Lower leg skin (tissue), 4 donors: ENCODE results near the gene FIBIN. TPM values are rescaled to one million over a fixed set of nuclear protein-coding genes. Genes with fewer than 3 reads are reported as not detected.

Source experiments
- DNase-seq, 2 donors: peaks; one replicate each; pipeline ENCODE4 v3.0.0-alpha.2; 2019; ENCODE audit warnings: low spot score in 2 of 2
- H3K4me3 ChIP-seq: fragments of 200-600 bp; sonication (generic); 2 replicates; pipeline ENCODE4 v1.5.1; 2017; ENCODE audit warnings: mild to moderate bottlenecking, low read depth; ENCODE audit not compliant: poor library complexity, severe bottlenecking
- POLR2A ChIP-seq, 2 donors: fragments of 450-650 bp; IDR thresholded peaks; one replicate each; pipeline ENCODE4 v1.6.1; 2016 to 2017; ENCODE audit warnings: antibody characterized with exemption in 2 of 2, mild to moderate bottlenecking in 1 of 2, moderate library complexity in 1 of 2
- WGBS, 2 donors: methylation state at CpG; one replicate each; pipeline ENCODE4 v1.1.5; 2018; 5-methylcytosine and 5-hydroxymethylcytosine counted together
- intact Hi-C: fragments of 100-400 bp; cut with DNase I; formaldehyde crosslinking; loops from one replicate; pipeline ENCODE4 v1.15.0; 2023; ENCODE audit warnings: low total_unique reads
- total RNA-seq, 4 donors: library from RNA; depleted of rRNA; stranded (reverse); fragments of >200 nt; gene quantifications; one replicate each; pipeline ENCODE4 v1.1.0, GENCODE V29; 2016
- TF ChIP-seq, protein P1 (sequence below), 3 donors: fragments of 450-650 bp; IDR thresholded peaks; one replicate each; pipeline ENCODE4 v1.5.1; 2016; ENCODE audit warnings: antibody characterized with exemption in 3 of 3, mild to moderate bottlenecking in 3 of 3, moderate library complexity in 2 of 3

Gene FIBIN
- total RNA-seq, 4 donors from 2014 or later = 11.7 to 45.4 (median 15.1) TPM

DNA sequence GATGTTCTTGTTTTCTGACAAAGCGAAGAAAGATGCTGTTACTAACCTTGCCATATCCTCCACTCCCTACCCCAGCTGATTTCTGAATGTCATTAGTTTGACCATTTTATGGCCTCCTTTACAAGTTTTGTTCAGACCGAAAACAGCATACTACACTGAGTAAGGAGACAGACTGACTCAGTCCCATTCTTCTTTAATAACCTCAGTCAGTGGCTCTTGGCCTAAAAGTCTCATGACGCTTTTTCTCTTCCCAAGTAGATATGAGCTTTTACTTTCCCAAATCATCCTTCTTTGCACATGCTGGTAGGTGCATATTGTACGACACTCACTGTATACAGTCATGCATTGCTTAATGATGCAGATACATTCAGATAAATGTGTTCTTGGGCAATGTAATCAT is 8.0 kb upstream of the FIBIN start:
- H3K4me3 ChIP-seq = no peak overlapping the region
- intact Hi-C loops = no loop called here
- no peak for TF ChIP-seq POLR2A (IDR thresholded peaks at IDR 0.05)
- TF ChIP-seq, protein P1, sequence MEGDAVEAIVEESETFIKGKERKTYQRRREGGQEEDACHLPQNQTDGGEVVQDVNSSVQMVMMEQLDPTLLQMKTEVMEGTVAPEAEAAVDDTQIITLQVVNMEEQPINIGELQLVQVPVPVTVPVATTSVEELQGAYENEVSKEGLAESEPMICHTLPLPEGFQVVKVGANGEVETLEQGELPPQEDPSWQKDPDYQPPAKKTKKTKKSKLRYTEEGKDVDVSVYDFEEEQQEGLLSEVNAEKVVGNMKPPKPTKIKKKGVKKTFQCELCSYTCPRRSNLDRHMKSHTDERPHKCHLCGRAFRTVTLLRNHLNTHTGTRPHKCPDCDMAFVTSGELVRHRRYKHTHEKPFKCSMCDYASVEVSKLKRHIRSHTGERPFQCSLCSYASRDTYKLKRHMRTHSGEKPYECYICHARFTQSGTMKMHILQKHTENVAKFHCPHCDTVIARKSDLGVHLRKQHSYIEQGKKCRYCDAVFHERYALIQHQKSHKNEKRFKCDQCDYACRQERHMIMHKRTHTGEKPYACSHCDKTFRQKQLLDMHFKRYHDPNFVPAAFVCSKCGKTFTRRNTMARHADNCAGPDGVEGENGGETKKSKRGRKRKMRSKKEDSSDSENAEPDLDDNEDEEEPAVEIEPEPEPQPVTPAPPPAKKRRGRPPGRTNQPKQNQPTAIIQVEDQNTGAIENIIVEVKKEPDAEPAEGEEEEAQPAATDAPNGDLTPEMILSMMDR (IDR thresholded peaks at IDR 0.05) = no peak
- WGBS, 2 donors = 69 to 74% methylated on average over 4 of the region's 4 CpGs
- peak in 1 of 2 donors; percentile 34 for DNase-seq

DNA sequence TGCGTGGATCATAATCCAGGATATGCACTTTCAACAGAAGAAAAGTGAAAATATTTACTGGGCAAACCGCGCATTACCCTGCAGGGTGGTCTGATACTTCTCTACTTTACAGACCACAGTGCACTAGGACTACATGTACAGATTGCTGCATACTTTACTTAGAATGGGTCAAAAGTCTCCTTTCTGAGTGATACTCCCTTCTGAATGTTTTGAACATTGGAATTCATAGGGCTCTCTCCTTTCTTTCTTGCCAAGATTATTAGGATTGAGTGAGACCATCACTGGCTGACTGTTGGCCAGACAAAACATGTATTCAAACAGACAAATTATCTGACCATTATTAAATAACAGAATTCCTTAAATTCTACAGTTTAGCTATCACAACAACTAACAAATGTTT is 6.6 kb upstream of the FIBIN start:
- intact Hi-C loops = no loop called here
- no peak for DNase-seq
- TF ChIP-seq, protein P1 (IDR thresholded peaks at IDR 0.05) = no peak
- no peak for TF ChIP-seq POLR2A (IDR thresholded peaks at IDR 0.05)
- WGBS, 2 donors = 92 to 94% methylated on average over 3 of the region's 3 CpGs
- H3K4me3 ChIP-seq = no peak overlapping the region

DNA sequence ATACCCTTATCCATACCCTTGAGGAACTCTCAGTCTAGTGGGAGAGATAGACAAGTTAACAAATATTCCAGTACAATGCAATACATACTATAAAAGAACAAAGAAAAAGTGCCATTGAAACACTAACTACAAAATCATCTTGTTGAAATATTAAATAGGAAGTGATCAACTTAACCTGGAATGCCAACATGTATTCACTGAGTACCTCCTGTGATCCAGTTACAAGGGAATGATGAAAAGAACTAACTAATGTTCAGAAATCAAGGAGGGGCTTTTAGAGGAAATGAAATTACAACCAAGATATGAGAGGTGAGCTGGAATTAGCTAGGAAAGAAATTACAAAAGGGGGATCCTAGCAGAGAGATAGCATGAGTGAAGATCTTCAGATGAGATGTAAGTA is 6.2 kb upstream of the FIBIN start:
- DNase-seq = no peak
- intact Hi-C loops = no loop called here
- no peak overlapping the region for H3K4me3 ChIP-seq

DNA sequence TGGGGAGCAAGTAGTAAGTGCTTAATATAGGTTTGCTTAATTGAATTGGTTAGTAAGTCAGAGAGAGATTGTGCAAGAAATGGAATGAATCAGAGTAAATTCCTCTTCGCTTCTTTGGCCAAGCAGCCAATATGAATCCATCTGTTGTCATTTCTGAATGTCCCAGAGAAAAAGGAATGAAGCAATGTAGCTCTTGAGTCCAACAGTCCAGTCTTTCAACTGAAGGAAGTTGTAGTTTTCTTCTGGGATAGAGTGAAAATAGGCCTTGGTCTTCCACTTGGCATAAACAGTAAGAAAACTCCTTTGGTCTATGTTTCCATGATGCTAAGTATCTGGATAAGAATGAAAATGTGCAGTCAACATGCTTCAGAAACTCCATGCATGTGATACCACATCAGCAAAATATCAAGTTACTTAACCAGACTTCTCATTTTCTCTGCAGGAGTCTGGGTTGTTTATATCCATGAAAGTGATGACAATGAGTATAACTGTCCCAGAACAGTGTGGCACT is 1.8 kb upstream of the FIBIN start:
- TF ChIP-seq, protein P1 (IDR thresholded peaks at IDR 0.05) = no peak
- TF ChIP-seq POLR2A (IDR thresholded peaks at IDR 0.05) = no peak

More for the DNA sequence above, 6.2 kb upstream of the FIBIN start:
- TF ChIP-seq, protein P1 (IDR thresholded peaks at IDR 0.05) = no peak
- no peak for TF ChIP-seq POLR2A (IDR thresholded peaks at IDR 0.05)

DNA sequence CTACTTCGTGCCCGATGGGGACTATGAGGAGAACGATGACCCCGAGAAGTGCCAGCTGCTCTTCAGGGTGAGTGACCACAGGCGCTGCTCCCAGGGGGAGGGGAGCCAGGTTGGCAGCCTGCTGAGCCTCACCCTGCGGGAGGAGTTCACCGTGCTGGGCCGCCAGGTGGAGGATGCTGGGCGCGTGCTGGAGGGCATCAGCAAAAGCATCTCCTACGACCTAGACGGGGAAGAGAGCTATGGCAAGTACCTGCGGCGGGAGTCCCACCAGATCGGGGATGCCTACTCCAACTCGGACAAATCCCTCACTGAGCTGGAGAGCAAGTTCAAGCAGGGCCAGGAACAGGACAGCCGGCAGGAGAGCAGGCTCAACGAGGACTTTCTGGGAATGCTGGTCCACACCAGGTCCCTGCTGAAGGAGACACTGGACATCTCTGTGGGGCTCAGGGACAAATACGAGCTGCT is 751 bp downstream of the FIBIN start:
- no peak for TF ChIP-seq POLR2A (IDR thresholded peaks at IDR 0.05)
- TF ChIP-seq, protein P1 (IDR thresholded peaks at IDR 0.05) = no peak
- DNase-seq = peak in 1 of 2 donors; percentile 82

More for the DNA sequence above, 1.8 kb upstream of the FIBIN start:
- intact Hi-C loops = no loop called here
- H3K4me3 ChIP-seq = no peak overlapping the region
- 34 to 41% methylated on average over 1 of the region's 1 CpG for WGBS, 2 donors
- DNase-seq = peak in 1 of 2 donors; percentile 46

More for the DNA sequence above, 751 bp downstream of the FIBIN start:
- H3K4me3 ChIP-seq = peak overlapping the region; percentile 49
- WGBS, 2 donors = 24 to 28% methylated on average over 19 of the region's 19 CpGs
- intact Hi-C loops = no loop called here
